Measurements from ENCODE around the gene ASIC4.

The ASIC4 gene

GRCh38 chr2:219514196-219514761 is at the start of gene ASIC4:
Gene ASIC4, plus strand, starts transcription at chr2:219514482. Its CDS starts 243 bp downstream, at chr2:219514725.
- DNase-seq, result no peak

- DNase-seq, result no peak
These were observed 48.4 kb upstream of the ASIC4 start for GRCh38 chr2:219465659-219466561.

GRCh38 chr2:219466816-219467735 is 47.2 kb upstream of the ASIC4 start:
- no peak for DNase-seq

GRCh38 chr2:219467736-219468075 is 46.6 kb upstream of the ASIC4 start:
- DNase-seq, result no peak

- DNase-seq, result no peak
These were observed 45.7 kb upstream of the ASIC4 start for GRCh38 chr2:219468410-219469185.

- DNase-seq, result no peak
These were observed 45.0 kb upstream of the ASIC4 start for GRCh38 chr2:219469186-219469724.

GRCh38 chr2:219470429-219470828 is 43.9 kb upstream of the ASIC4 start:
- no peak for DNase-seq

- no peak for DNase-seq
These were observed 42.6 kb upstream of the ASIC4 start for GRCh38 chr2:219471476-219472371.

GRCh38 chr2:219472629-219473187 is 41.6 kb upstream of the ASIC4 start:
- DNase-seq, result no peak

GRCh38 chr2:219473511-219473910 is 40.8 kb upstream of the ASIC4 start:
- DNase-seq, result no peak

- DNase-seq, result no peak
These were observed 39.8 kb upstream of the ASIC4 start for GRCh38 chr2:219474285-219475060.

- no peak for DNase-seq
These were observed 39.0 kb upstream of the ASIC4 start for GRCh38 chr2:219475278-219475677.

GRCh38 chr2:219475697-219476651 is 38.3 kb upstream of the ASIC4 start:
- DNase-seq, result peak; percentile 81

- no peak for DNase-seq
These were observed 37.6 kb upstream of the ASIC4 start for GRCh38 chr2:219476652-219477151.

GRCh38 chr2:219477179-219477578 is 37.1 kb upstream of the ASIC4 start:
- DNase-seq, result no peak

GRCh38 chr2:219477815-219478214 is 36.5 kb upstream of the ASIC4 start:
- DNase-seq, result no peak

- DNase-seq, result no peak
These were observed 35.4 kb upstream of the ASIC4 start for GRCh38 chr2:219478916-219479315.

- DNase-seq, result no peak
These were observed 34.3 kb upstream of the ASIC4 start for GRCh38 chr2:219480004-219480403.

All from stimulated activated CD4-positive, alpha-beta T cell treated with anti-CD3 and anti-CD28 coated beads, Interleukin-15, amount 100 ng/mL, for 24 hours (primary cell).